ENCODE results near the gene GUCY1A2.

DNA sequence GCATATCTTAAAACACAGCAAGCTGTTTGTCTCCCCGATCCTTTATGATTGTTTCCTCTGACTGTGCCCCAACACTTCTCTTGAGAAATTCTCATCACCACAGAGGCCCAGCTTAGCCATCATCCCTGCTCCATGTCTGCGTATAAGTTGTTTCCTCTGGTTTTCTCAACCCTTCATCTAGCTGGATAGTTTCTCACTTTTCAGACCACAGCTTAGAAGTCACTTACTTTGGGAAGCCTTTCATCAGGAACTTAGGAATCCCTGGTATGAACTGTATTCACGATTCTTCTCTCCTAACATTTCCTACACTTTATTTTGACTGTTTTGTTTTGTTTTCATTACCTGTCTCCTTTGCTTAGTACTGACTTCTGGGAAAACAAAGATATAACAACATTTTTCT is 295.2 kb downstream of the GUCY1A2 start:
- TF ChIP-seq, protein P1, sequence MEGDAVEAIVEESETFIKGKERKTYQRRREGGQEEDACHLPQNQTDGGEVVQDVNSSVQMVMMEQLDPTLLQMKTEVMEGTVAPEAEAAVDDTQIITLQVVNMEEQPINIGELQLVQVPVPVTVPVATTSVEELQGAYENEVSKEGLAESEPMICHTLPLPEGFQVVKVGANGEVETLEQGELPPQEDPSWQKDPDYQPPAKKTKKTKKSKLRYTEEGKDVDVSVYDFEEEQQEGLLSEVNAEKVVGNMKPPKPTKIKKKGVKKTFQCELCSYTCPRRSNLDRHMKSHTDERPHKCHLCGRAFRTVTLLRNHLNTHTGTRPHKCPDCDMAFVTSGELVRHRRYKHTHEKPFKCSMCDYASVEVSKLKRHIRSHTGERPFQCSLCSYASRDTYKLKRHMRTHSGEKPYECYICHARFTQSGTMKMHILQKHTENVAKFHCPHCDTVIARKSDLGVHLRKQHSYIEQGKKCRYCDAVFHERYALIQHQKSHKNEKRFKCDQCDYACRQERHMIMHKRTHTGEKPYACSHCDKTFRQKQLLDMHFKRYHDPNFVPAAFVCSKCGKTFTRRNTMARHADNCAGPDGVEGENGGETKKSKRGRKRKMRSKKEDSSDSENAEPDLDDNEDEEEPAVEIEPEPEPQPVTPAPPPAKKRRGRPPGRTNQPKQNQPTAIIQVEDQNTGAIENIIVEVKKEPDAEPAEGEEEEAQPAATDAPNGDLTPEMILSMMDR (IDR thresholded peaks at IDR 0.05; ENCODE audit: low read depth, low read length): no peak
- TF ChIP-seq POLR2A (IDR thresholded peaks at IDR 0.05; ENCODE audit: extremely low read depth, insufficient read length) (no peak), MYC (IDR thresholded peaks at IDR 0.05; ENCODE audit: low read depth, low read length) (no peak)
- TF ChIP-seq, protein P2, sequence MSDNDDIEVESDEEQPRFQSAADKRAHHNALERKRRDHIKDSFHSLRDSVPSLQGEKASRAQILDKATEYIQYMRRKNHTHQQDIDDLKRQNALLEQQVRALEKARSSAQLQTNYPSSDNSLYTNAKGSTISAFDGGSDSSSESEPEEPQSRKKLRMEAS (IDR thresholded peaks at IDR 0.05; ENCODE audit: low read depth, low read length): no peak
